K562 (cell line): ENCODE measurements around the gene BCAM. TPM values are rescaled to one million over a fixed set of nuclear protein-coding genes. Genes with fewer than 3 reads are reported as not detected.

Experiments used
- CREB1 ChIP-seq, 2 experiments: sonication (generic) in 1 of 2; formaldehyde crosslinking in 1 of 2; IDR thresholded peaks; 2 replicates each; pipeline versions ENCODE4 v1.6.1 to v1.8.0; 2012 to 2022; ENCODE audit warnings: inconsistent platforms in 1 of 2, mild to moderate bottlenecking in 1 of 2, missing genetic modification reagents in 1 of 2, moderate library complexity in 1 of 2
- DMBX1 ChIP-seq: fragments of 250-450 bp; sonication (Bioruptor Pico); IDR thresholded peaks from 2 replicates; pipeline ENCODE4 v1.8.0; 2022; ENCODE audit warnings: inconsistent platforms, mild to moderate bottlenecking, moderate library complexity, borderline replicate concordance
- E2F3 ChIP-seq: fragments of 250-450 bp; sonication (Bioruptor Pico); IDR thresholded peaks from 2 replicates; pipeline ENCODE4 v1.4.0; 2020; ENCODE audit warnings: mild to moderate bottlenecking
- ESRRB ChIP-seq: fragments of 250-450 bp; sonication (Bioruptor Pico); IDR thresholded peaks from 2 replicates; pipeline ENCODE4 v1.5.0; 2020; ENCODE audit warnings: mild to moderate bottlenecking, moderate library complexity, borderline replicate concordance
- FOS ChIP-seq: IDR thresholded peaks from 3 replicates; pipeline ENCODE4 v1.6.1; 2011; ENCODE audit not compliant: insufficient read length; ENCODE audit errors: extremely low read depth
- HNRNPL ChIP-seq: fragments of 200-400 bp; formaldehyde crosslinking; IDR thresholded peaks from 2 replicates; pipeline ENCODE4 v1.6.1; 2017; ENCODE audit warnings: low read depth, mild to moderate bottlenecking, low read length
- KDM4B ChIP-seq, 2 experiments: fragments of 450-650 bp in 1 of 2; sonication (generic) in 1 of 2; IDR thresholded peaks; 2 replicates each; pipeline ENCODE4 v1.6.1; 2016 to 2017; ENCODE audit warnings: borderline replicate concordance in 2 of 2, antibody characterized with exemption in 1 of 2, low read depth in 1 of 2, mild to moderate bottlenecking in 1 of 2
- KLF6 ChIP-seq: fragments of 250-450 bp; sonication (Bioruptor Pico); IDR thresholded peaks from 2 replicates; pipeline ENCODE4 v1.4.0; 2020; ENCODE audit warnings: mild to moderate bottlenecking, moderate library complexity, borderline replicate concordance
- NFATC3 ChIP-seq: fragments of 450-650 bp; IDR thresholded peaks from 2 replicates; pipeline ENCODE4 v1.6.1; 2017; ENCODE audit warnings: mild to moderate bottlenecking
- NFXL1 ChIP-seq: fragments of 450-650 bp; formaldehyde crosslinking; IDR thresholded peaks from 2 replicates; pipeline ENCODE4 v1.4.0; 2021; ENCODE audit warnings: mild to moderate bottlenecking
- TBL1XR1 ChIP-seq, 2 experiments: IDR thresholded peaks; 2 replicates each; pipeline ENCODE4 v1.6.1; 2012; ENCODE audit warnings: improper control_type of control experiment in 2 of 2, low read length in 2 of 2, mild to moderate bottlenecking in 1 of 2
- ZC3H8 ChIP-seq: fragments of 450-650 bp; IDR thresholded peaks from 2 replicates; pipeline ENCODE4 v1.6.1; 2017
- ZFP36 ChIP-seq: fragments of 150-350 bp; IDR thresholded peaks from 2 replicates; pipeline ENCODE4 v1.6.1; 2018; ENCODE audit warnings: low read length, low read depth; ENCODE audit not compliant: partially characterized antibody
- ZHX1 ChIP-seq: fragments of 150-350 bp; conservative IDR thresholded peaks from 2 replicates; pipeline ENCODE4 v1.6.1; 2014; ENCODE audit warnings: low read length
- ZNF316 ChIP-seq: fragments of 450-650 bp; IDR thresholded peaks from 2 replicates; pipeline ENCODE4 v1.6.1; 2016
- polyA plus RNA-seq, 8 experiments: library from polyadenylated mRNA; depleted of rRNA in 4 of 8; stranded (reverse) in 5 of 8; unstranded in 3 of 8; fragments of >200 nt; fragmentation: Nextera tagmentation in 2 of 8; fragmentation: Illumina TruSeq in 1 of 8; extraction: Ambion mirVana in 2 of 8; extraction: Trizol in 1 of 8; gene quantifications; 2 replicates each; pipeline versions ENCODE4 v1.2.1 to v1.2.3, GENCODE V29; 2011 to 2014; ENCODE audit warnings: inconsistent platforms in 1 of 8, missing spikeins in 1 of 8
- total RNA-seq, 7 experiments: library from RNA; depleted of rRNA in 6 of 7; stranded (reverse); fragments of >200 nt in 6 of 7; fragmentation: Illumina TruSeq in 2 of 7; extraction: Trizol in 2 of 7; gene quantifications; 2 replicates each; pipeline versions ENCODE4 v1.2.1 to v1.2.3, GENCODE V29; 2011 to 2021; ENCODE audit warnings: low replicate concordance in 1 of 7
- TF ChIP-seq, protein P1 (sequence below): fragments of 150-350 bp; IDR thresholded peaks from 2 replicates; pipeline ENCODE4 v1.6.1; 2014; ENCODE audit warnings: low read depth, mild to moderate bottlenecking, low read length, borderline replicate concordance
- TF ChIP-seq, protein P2 (sequence below), 3 experiments: fragments of 200-800 bp in 1 of 3; sonication (Bioruptor generic) in 1 of 3; sonication (generic) in 1 of 3; formaldehyde crosslinking in 1 of 3; IDR thresholded peaks; 2 replicates each; pipeline versions ENCODE4 v1.6.1 to v1.8.0; 2016 to 2022; ENCODE audit warnings: mild to moderate bottlenecking in 2 of 3, missing compliant biosample characterization in 2 of 3, missing genetic modification characterization in 2 of 3, missing genetic modification reagents in 1 of 3
- TF ChIP-seq, protein P3 (sequence below): fragments of 250-450 bp; sonication (Bioruptor Pico); IDR thresholded peaks from 2 replicates; pipeline ENCODE4 v1.4.0; 2020

The BCAM gene
- total and polyA plus RNA-seq, 9 of the 15 experiments (the other 6 are each of a cell fraction or from before 2014, with no cell fraction given), result 0.07 to 1.3 (median 0.33) TPM; not detected in 2

GRCh38 chr19:44845612-44846454, 36.9 kb downstream of the BCAM start, which contains the start of gene NECTIN2 (continued):
- TF ChIP-seq, protein P1, sequence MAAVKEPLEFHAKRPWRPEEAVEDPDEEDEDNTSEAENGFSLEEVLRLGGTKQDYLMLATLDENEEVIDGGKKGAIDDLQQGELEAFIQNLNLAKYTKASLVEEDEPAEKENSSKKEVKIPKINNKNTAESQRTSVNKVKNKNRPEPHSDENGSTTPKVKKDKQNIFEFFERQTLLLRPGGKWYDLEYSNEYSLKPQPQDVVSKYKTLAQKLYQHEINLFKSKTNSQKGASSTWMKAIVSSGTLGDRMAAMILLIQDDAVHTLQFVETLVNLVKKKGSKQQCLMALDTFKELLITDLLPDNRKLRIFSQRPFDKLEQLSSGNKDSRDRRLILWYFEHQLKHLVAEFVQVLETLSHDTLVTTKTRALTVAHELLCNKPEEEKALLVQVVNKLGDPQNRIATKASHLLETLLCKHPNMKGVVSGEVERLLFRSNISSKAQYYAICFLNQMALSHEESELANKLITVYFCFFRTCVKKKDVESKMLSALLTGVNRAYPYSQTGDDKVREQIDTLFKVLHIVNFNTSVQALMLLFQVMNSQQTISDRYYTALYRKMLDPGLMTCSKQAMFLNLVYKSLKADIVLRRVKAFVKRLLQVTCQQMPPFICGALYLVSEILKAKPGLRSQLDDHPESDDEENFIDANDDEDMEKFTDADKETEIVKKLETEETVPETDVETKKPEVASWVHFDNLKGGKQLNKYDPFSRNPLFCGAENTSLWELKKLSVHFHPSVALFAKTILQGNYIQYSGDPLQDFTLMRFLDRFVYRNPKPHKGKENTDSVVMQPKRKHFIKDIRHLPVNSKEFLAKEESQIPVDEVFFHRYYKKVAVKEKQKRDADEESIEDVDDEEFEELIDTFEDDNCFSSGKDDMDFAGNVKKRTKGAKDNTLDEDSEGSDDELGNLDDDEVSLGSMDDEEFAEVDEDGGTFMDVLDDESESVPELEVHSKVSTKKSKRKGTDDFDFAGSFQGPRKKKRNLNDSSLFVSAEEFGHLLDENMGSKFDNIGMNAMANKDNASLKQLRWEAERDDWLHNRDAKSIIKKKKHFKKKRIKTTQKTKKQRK, result no peak
- TF ChIP-seq ZHX1 (no peak), ZFP36 (peak; percentile 24), ZNF316 (peak; percentile 40), KDM4B (IDR thresholded peaks at IDR 0.05; ENCODE audit: borderline replicate concordance in 2 of 2, low read depth in 1 of 2) (no peak), TBL1XR1 (IDR thresholded peaks at IDR 0.05; ENCODE audit: low read length in 2 of 2) (no peak), ESRRB (no peak), E2F3 (no peak), KLF6 (CRISPR knock-in tag) (no peak), HNRNPL (no peak), NFATC3 (no peak), DMBX1 (CRISPR knock-in tag) (no peak), FOS (no peak), NFXL1 (CRISPR knock-in tag) (no peak), ZC3H8 (no peak), CREB1 (IDR thresholded peaks at IDR 0.05) (peak; percentile 74), CREB1 (CRISPR knock-in tag; IDR thresholded peaks at IDR 0.05) (peak; percentile 70; the same call in 1 of the 2 replicates)
- TF ChIP-seq, protein P2, sequence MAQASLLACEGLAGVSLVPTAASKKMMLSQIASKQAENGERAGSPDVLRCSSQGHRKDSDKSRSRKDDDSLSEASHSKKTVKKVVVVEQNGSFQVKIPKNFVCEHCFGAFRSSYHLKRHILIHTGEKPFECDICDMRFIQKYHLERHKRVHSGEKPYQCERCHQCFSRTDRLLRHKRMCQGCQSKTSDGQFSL (CRISPR knock-in tag; IDR thresholded peaks at IDR 0.05), result no peak
- TF ChIP-seq, protein P2 (tag; IDR thresholded peaks at IDR 0.05), result 0 out of 4 replicates have a peak, but pooled peaks of 1 of the 2 experiments have one; percentile 25
- TF ChIP-seq, protein P3, sequence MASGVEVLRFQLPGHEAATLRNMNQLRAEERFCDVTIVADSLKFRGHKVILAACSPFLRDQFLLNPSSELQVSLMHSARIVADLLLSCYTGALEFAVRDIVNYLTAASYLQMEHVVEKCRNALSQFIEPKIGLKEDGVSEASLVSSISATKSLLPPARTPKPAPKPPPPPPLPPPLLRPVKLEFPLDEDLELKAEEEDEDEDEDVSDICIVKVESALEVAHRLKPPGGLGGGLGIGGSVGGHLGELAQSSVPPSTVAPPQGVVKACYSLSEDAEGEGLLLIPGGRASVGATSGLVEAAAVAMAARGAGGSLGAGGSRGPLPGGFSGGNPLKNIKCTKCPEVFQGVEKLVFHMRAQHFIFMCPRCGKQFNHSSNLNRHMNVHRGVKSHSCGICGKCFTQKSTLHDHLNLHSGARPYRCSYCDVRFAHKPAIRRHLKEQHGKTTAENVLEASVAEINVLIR, result peak; percentile 30; the same call in 1 of the 2 replicates
